Measurements from ENCODE around the gene CAPN11.

Gene CAPN11

DNA sequence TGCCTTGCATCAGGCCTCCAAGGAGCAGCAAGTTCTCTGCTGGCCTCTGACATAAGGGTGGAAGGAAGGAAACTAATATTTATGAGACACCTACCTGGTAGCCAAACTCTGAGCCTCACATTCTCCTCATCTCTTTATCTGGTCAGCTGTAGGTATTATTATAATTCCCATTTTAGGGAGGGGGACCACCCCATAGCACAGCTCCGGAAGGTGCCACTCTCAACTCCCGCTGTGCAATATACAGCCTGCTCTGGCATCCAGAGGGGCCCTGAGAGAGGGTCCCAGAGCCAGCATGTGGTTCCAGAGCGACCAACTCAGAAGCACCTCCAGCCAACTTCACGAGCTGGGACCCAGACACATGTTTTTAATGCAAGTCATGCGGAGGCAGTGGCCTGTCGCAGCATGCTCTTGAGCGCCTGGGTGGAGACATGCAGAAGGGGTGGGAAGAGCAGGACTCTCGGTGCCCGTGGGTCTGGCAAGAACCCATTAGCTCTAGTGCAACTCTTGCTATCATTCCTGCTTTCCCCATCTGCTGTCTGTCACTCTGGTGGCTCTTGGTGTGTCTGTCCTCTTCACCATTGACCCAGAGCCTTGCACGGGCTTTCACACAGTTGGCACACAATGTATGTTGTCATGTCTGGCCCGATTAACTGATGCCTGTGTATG is 43.2 kb downstream of the CAPN11 start:
- in situ Hi-C loops (cut with HindIII; ENCODE audit: low sequenced_read_pairs) = no loop called here

DNA sequence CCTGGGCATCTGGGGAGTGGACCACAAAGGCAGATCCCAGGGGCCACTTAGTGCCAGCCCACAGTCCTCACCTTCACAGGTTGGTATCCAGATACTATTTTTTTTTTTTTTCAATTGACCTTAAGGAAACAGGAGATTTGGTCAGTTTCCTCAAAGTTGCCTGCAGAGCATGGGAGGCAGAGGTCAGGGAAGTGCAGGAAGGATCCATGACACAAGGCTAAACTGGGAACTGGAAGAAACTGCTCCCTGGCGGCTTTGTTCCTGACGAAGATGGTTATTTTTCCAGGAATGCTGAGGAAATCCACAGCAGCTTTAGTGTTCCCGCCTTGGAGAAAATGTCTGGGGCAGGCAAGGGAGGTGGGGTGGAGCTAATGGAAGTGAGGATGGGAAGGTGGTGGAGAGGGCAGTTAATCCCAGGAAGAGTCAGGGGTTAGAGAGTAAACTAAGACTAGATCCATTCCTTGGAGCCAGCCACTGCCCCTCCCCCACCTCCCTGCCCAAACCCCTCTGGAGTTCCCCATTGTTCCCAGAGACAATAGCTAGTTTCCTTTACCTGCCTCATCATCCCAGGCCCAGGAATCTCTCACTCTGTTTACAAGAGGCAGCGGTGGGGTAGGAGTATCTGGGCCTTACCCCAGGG is 43.8 kb downstream of the CAPN11 start:
- in situ Hi-C loops (cut with HindIII; ENCODE audit: low sequenced_read_pairs) = no loop called here

DNA sequence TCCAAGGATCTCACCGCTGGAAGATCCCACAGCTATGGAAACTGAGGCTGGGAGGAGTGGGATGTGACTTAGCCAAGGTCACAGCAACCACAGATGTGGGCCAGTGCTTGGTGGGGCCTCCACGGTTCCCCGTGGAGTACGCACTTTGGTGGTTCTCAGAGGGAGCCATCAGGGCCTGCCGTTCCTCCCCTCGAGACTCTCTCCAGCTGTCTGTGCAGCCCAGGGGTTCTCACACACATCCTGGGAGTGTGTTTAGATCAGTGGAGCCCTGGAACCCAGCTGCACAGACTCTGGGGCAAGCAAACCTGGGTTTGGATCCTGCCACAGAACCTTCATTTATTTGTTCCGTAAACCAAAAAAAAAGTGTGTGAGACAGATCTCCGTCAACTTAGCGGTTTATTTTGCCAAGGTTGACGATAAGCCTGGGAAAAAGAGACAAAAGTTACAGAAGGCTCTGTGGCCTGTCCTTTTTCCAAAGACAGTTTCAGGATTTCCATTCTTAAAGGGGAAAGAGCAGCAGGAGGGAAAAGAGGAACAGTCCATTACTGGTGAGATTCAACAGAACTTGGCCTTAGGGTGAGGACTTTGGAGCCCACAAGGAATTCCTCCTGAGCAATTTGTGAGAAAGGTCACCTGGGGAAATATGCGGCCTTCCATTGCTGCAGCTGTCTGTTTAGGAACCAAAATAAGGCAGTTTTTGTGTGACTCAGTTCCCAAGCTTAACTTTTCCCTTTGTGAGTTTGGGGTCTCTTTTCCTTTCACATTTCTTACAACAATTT is 44.5 kb downstream of the CAPN11 start:
- in situ Hi-C loops (cut with HindIII; ENCODE audit: low sequenced_read_pairs) = no loop called here

DNA sequence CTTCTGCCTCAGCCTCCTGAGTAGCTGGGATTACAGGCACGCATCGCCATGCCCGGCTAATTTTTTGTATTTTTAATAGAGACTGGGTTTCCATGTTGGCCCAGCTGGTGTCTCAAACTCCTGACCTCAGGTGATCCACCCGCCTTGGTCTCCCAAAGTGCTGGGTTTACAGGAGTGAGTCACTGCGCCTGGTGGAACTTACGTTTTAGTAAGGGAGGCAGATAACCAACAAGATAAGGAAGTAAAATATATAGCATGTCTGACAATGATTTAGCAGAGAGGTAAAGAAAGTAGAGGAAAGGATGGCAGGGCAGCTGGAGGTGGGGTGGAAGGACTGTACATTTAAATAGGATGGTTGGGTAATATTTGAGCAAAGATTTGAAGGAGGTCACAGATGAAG is 45.3 kb downstream of the CAPN11 start:
- in situ Hi-C loops (cut with HindIII; ENCODE audit: low sequenced_read_pairs) = no loop called here

DNA sequence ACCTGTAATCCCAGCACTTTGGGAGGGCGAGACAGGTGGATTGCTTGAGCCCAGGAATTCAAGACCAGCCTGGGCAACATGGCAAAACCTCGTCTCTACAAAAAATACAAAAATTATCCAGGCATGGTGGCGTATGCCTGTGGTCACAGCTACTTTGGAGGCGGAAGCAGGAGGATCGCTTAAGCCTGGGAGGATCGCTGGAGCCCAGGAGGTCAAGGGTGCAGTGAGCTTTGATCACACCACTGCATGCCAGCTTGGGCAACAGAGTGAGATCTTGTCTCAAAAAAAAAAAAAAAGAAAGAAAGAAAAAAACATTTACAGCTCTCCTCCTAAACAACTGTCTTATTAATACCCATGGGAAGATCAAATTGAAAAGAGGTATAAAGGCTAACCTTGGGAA is 49.3 kb downstream of the CAPN11 start:
- in situ Hi-C loops (cut with HindIII; ENCODE audit: low sequenced_read_pairs) = no loop called here

DNA sequence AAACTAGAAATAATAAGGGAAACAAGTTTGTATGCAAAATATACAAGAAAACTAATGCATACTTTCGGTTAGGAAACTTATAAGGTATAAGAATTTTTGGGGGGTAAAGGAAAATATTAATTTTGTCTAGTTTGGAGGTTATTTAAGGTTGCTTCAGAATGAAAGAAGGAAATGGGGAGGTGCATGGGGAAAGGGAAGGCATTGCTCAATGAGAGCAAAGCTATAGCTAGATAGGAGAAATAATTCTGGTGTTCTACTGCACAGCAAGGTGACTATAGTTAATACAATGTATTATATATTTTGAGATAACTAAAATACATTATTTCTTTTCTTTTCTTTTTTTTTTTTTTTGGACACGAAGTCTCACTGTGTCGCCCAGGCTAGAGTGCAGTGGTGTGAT is 52.7 kb downstream of the CAPN11 start:
- in situ Hi-C loops (cut with HindIII; ENCODE audit: low sequenced_read_pairs) = no loop called here

DNA sequence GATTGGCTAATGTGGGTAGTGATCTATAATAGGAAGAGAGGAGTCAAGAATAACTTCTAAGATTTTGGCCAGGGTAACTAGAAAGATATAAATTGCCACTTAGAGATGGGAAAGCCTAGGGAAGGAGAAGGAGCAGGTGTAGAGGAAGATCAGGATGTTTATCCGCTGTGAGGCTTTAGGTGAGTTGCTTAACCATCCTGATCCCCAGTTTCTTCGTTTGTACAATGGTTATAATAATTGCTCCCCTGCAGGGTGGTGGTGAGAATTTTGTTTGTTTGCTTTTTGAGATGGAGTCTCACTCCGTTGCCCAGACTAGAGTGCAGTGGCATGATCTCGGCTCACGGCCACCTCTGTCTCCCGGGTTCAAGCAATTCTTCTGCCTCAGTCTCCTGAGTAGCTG is 55.7 kb downstream of the CAPN11 start:
- in situ Hi-C loops (cut with HindIII; ENCODE audit: low sequenced_read_pairs) = no loop called here

DNA sequence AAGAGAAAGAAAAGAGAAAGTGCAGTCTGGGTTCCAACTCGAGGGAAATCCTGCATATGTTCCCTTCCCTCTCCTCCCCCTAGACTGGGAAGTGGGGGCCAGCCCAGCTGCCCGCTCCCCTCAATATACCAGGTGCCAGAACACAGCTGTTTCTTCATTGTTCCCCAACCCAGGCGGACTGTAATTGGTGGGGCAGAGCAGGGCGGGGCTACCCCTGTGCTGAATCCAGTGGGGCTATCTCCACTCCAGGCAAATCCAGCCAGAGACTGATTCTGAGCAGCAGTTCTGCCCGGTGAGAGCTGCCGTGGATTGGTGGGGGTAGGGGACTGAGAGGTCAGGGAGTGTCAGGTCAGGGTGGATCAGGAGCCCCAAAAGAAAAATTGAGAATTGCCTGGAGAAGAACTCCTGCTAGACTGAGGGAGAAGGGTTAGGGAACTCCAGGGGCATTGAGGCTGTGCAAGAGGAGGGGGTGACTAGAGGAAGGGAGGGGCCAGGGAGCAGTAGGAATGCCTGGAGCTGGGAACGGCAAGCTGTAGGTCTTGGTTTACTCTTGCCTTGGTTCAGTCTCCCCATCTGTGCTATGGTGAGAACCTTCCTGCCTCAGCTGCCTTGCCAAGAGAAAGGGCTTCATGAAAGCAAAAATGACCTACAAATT is 58.2 kb downstream of the CAPN11 start, which contains the start of gene MYMX:
Gene MYMX (plus strand): TSS at position 250 of the 655 bp plus-strand sequence. CDS start 546 bp downstream, outside the sequence.
- in situ Hi-C loops (cut with HindIII; ENCODE audit: low sequenced_read_pairs) = no loop called here

DNA sequence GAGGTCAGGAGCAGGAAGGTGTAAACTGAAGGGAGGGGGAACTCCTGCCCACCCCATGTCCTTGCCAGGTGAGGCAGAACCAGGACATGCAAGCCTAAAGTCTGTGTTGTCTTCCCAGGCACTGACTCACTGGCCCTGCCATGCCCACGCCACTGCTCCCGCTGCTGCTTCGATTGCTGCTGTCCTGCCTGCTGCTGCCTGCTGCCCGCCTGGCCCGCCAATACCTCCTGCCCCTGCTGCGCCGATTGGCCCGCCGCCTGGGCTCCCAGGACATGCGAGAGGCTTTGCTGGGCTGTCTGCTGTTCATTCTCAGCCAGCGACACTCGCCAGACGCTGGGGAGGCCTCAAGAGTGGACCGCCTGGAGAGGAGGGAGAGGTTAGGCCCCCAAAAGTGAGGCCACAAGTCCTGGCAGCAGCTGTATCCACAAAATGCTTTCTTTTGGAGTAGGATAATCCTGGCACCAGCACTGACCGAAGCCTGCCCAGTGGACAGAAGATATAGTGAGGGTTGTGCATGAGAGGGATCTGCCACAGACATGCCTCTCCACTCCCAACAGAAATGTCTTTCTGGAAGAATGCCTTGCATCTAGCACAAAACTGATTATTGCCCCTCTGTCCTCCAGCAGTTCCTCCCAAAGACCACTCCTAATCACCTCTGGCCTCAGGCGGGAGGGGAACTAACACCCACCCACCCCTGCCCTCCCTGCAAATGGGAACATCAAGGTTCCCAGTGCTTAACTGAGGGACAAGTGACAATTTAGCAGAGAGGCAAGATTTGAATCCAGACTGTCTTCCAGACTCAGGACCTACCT is 58.9 kb downstream of the CAPN11 start:
- in situ Hi-C loops (cut with HindIII; ENCODE audit: low sequenced_read_pairs) = no loop called here

DNA sequence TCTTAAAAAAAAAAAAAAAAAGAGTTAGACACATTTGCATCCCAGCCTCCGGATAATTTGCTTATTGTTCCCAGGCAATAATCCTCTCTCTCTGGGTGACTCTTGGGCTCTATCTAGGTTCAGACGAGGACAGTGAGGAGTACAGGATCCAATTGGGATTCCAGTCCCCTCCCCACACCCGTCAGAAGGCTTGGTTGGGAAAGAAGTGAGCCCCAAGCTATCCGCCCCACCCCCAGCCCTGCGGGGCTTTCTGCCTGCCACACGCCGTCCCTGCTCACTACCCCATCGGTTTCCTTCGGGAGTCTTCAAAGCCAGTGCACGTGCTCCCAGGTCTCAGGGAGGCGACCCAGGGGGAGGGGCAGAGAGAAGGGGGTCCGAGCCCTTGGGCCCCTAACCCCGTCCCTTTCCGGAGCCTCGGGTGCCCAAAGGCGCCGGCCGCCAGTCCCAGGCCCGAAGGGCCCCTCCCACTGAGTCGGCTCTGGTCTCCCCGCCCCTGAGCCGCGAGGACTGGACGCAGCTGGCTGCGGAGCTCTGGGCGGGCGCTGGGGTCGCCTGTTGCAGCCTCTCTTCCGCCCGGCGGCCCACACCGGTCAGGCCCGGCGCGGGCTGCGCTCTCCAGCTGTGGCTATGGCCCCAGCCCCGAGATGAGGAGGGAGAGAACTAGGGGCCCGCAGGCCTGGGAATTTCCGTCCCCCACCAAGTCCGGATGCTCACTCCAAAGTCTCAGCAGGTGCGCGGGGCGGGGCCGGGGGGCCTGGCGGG is 60.6 kb downstream of the CAPN11 start:
- in situ Hi-C loops (cut with HindIII; ENCODE audit: low sequenced_read_pairs) = no loop called here

DNA sequence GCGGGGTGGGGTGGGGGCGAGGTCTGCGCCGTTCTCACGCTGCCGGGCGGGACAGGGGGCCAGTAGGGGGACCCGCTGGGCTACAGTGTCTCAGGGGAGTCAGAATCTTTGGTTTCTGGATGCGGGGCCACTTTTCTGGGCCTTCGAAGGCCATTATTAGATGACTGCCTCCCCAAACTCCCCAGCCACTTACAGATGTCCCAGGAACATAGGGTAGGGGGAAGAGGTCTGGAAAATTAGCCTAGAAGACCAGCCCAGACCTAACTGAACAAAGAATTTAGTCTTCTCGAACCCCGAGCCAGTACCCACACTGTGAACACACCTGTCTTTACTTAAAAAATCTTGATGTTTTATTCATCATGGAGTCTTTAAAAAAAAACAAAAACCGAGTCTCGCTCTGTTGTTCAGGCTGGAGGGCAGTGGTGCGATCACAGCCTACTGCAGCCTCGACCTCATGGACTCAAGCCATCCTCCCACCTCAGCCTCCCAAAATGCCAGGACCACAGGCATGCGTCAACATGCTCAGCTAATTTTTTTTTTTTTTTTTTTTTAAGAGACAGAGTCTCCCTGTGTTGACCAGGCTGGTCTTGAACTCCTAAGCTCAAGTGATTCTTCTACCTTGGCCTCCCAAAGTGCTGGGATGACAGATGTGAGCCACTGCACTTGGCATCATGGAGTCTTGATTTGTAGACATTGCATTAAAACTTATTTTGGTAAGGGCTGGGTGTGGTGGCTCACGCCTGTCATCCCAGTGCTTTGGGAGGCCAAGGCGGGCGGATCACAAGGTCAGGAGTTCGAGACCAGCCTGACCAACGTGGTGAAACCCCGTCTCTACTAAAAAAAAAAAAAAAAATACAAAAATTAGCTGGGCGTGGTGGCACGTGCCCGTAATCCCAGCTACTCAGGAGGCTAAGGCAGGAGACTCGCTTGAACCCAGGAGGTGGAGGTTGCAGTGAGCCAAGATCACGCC is 61.5 kb downstream of the CAPN11 start:
- in situ Hi-C loops (cut with HindIII; ENCODE audit: low sequenced_read_pairs) = no loop called here

DNA sequence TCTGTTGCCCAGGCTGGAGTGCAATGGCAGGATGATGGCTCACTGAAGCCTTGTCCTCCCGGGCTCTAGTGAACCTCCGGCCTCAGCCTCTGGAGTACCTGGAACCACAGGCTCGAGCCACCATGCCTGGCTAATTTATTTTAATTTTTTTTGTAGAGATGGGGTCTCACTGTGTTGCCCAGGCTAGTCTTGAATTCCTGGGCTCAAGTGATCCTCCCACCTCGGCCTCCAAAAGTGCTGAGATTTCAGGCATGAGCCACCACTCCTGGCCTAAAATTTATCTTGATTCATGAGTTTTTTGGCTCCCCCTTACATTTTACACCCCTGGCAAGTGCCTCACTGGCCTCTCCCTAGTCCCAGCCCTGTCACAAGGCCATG is 62.3 kb downstream of the CAPN11 start:
- in situ Hi-C loops (cut with HindIII; ENCODE audit: low sequenced_read_pairs) = no loop called here

DNA sequence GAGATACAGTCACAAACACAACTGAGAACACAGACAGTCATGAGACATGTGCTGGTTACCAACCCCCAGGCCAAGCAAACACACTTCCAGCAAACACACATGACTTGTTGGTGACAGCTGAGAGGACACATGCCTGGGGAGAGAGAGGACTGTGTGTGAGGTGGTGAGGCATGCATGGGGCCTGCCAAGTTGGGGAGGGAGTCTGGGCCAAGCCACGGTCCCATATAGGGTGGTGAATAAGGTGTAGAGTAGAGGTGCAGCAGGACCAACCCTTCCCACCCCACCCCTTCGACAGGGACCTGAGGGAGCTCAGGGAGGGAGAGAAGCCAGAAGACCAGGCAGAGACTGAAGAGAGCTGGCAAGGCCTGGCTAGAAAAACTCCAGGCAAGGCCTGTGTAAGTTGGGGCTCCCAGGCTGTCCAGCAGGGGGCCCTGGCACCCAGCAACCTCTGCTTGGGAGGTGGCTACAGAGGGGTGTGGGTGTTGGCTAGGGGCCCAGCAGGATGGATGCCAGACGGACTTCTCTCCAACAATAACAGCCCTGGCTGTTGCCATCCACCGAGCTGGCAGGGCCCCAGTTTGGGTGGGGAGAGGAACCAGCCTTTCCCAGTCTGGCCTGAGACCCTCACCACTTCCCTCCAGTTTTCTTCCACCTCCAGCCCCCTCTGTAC is 62.8 kb downstream of the CAPN11 start:
- in situ Hi-C loops (cut with HindIII; ENCODE audit: low sequenced_read_pairs) = no loop called here

DNA sequence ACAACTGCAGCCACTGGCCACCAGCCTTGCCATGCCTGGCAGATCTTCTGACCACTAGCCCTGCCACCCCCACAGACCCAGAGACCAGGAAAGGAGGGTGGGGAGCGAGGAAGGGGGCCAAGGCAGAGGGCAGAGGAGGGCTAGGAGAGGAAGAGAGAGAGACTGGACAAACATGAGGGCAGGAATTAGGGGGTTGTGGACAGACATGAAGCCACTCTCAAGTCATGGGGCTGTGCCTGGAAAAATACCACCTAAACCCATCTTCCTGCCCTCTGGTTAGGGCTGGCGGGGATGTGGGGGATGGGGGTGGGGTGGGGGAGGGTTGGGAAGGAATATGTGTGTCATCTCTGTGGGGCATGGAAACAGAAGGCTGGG is 63.3 kb downstream of the CAPN11 start:
- in situ Hi-C loops (cut with HindIII; ENCODE audit: low sequenced_read_pairs) = no loop called here

DNA sequence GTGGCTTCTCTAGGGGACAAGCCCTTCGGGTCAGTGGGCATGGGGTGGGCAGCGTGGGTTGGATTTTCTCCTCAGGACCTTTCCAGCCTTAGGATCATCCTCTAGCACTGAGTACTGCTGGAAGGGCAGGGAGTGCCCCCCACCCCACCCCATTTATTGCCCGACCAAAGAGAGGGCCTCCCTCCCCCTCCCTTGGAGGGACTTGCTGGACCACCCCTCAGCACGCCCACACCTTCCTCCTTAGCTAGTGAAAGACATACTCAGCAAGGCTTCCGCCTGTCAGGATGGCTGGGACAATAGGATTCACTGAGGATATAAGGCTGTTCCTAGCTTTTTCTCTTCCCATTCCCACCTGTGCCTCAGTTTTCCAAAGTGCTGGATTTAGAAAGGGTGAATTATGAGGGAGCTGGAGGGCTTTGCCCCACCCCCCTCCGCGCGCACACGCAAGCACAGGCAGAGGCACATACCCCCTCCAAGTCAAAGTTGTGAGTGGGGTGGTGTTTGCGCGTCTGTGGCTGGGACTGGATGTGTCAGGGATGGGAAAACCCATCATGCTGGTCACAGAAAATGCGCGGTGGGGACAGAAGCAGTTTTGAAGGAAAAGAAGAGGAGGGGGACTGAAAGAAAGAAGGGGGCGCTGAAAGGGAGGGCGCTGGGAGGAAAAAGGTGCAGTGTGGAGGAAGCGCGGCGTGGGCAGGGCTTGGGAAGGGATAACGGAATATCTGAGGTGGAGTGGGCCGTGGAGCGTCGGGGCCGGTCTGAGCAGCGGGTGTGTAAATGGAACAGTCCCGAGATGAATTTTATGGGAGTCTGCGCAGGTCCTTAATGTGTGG is 64.1 kb downstream of the CAPN11 start:
- in situ Hi-C loops (cut with HindIII; ENCODE audit: low sequenced_read_pairs) = no loop called here

DNA sequence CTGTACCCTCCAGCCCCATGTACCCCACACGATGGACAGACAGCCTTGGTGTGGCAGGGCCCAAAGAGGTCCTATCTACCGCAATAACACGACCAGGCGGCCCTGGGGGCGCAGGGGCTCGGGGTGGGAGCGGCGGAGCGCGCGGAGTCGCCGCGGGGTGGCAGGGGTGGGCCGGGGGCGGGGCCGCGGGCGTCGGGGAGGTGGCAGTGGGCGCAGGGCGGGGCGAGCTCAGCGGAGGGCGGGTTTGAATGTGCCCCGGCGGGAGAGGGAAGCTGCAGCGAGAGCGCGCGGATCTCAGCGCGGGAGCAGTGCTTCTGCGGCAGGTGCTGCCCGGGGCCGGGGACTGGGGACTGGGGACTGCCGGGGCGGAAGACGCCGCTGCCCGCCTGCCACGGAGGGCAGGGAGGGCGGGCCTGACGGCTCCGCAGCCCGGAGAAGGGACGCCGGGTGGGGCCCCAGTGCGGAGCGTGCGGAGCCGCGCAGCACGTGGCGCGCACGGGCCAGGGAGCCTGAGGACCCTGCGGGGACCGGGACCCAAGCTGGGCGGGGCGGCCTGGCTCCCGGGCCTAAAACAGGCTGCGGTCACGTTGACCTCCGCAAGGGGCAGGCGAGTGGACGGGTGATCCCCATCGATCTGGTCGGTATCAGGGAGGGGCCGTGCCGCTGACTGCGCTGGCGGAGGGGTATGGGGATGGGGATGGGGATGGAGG is 64.9 kb downstream of the CAPN11 start, which contains the start of gene SLC29A1:
Gene SLC29A1 (plus strand): TSS at position 277 of the 710 bp plus-strand sequence. CDS start 3,719 bp downstream, outside the sequence.
- in situ Hi-C loops (cut with HindIII; ENCODE audit: low sequenced_read_pairs) = no loop called here
